Trophoblast cell (in vitro differentiated cells and primary cell): ENCODE data around the gene ARHGAP40.

Source experiments
- DNase-seq, 2 donors: peaks; one replicate each; pipeline ENCODE4 v3.0.0-alpha.2; 2016
- H2AFZ ChIP-seq: 2 replicates; pipeline ENCODE4 v1.6.1; 2013; ENCODE audit warnings: low read length, moderate library complexity, mild to moderate bottlenecking; ENCODE audit not compliant: insufficient read depth, poor library complexity
- H2AK5ac ChIP-seq: 2 replicates; pipeline ENCODE4 v1.6.1; 2013; ENCODE audit warnings: mild to moderate bottlenecking, low read length
- H2BK120ac ChIP-seq: 2 replicates; pipeline ENCODE4 v1.6.1; 2013; ENCODE audit warnings: low read length, mild to moderate bottlenecking, moderate library complexity; ENCODE audit not compliant: insufficient read depth, poor library complexity
- H2BK12ac ChIP-seq: 2 replicates; pipeline ENCODE4 v1.6.1; 2013; ENCODE audit warnings: mild to moderate bottlenecking, low read length, moderate library complexity
- H2BK5ac ChIP-seq: 2 replicates; pipeline ENCODE4 v1.6.1; 2013; ENCODE audit warnings: low read length, low read depth, moderate library complexity, mild to moderate bottlenecking; ENCODE audit not compliant: poor library complexity
- H3K14ac ChIP-seq: 2 replicates; pipeline ENCODE4 v1.6.1; 2013; ENCODE audit warnings: mild to moderate bottlenecking, low read length
- H3K18ac ChIP-seq: 2 replicates; pipeline ENCODE4 v1.6.1; 2013; ENCODE audit warnings: mild to moderate bottlenecking, low read length
- H3K23ac ChIP-seq: 2 replicates; pipeline ENCODE4 v1.6.1; 2013; ENCODE audit warnings: low read length
- H3K27ac ChIP-seq: 2 replicates; pipeline ENCODE4 v1.5.1; 2013; ENCODE audit warnings: low read depth, mild to moderate bottlenecking, inconsistent platforms, low read length, moderate library complexity
- H3K27me3 ChIP-seq: 2 replicates; pipeline ENCODE4 v1.6.1; 2013; ENCODE audit warnings: inconsistent platforms, mild to moderate bottlenecking, low read length, moderate library complexity; ENCODE audit not compliant: insufficient read depth
- H3K36me3 ChIP-seq, 2 experiments: 1 replicate in 1 of 2; 2 replicates in 1 of 2; pipeline ENCODE4 v1.6.1; 2013; ENCODE audit warnings: low read length in 2 of 2, mild to moderate bottlenecking in 2 of 2, moderate library complexity in 1 of 2; ENCODE audit not compliant: insufficient read depth in 2 of 2, control insufficient read depth in 1 of 2
- H3K4ac ChIP-seq: 2 replicates; pipeline ENCODE4 v1.6.1; 2013; ENCODE audit warnings: low read depth, mild to moderate bottlenecking, low read length, moderate library complexity
- H3K4me1 ChIP-seq, 2 experiments: 1 replicate in 1 of 2; 2 replicates in 1 of 2; pipeline ENCODE4 v1.6.1; 2013; ENCODE audit warnings: low read length in 2 of 2, mild to moderate bottlenecking in 2 of 2, moderate library complexity in 1 of 2; ENCODE audit not compliant: insufficient read depth in 2 of 2, control insufficient read depth in 1 of 2
- H3K4me2 ChIP-seq: 2 replicates; pipeline ENCODE4 v1.6.1; 2013; ENCODE audit warnings: inconsistent platforms, mild to moderate bottlenecking, low read length, moderate library complexity
- H3K4me3 ChIP-seq: 2 replicates; pipeline ENCODE4 v1.5.1; 2013; ENCODE audit warnings: mild to moderate bottlenecking, low read depth, low read length, inconsistent platforms
- H3K79me1 ChIP-seq: one replicate; pipeline ENCODE4 v1.6.1; 2013; ENCODE audit warnings: low read length
- H3K79me2 ChIP-seq: 2 replicates; pipeline ENCODE4 v1.6.1; 2013; ENCODE audit warnings: low read length, mild to moderate bottlenecking; ENCODE audit not compliant: control insufficient read depth, insufficient read depth, poor library complexity
- H3K9ac ChIP-seq: 2 replicates; pipeline ENCODE4 v1.6.1; 2013; ENCODE audit warnings: mild to moderate bottlenecking, low read length
- H3K9me3 ChIP-seq: 2 replicates; pipeline ENCODE4 v1.6.1; 2013; ENCODE audit warnings: low read depth, mild to moderate bottlenecking, control low read depth, inconsistent platforms, low read length; ENCODE audit not compliant: insufficient read depth
- H4K12ac ChIP-seq: 2 replicates; pipeline ENCODE4 v1.6.1; 2013; ENCODE audit warnings: low read depth, mild to moderate bottlenecking, low read length, moderate library complexity
- H4K8ac ChIP-seq: 2 replicates; pipeline ENCODE4 v1.6.1; 2013; ENCODE audit warnings: low read depth, mild to moderate bottlenecking, low read length, moderate library complexity
- H4K91ac ChIP-seq: one replicate; pipeline ENCODE4 v1.6.1; 2013; ENCODE audit warnings: low read depth, mild to moderate bottlenecking, low read length, moderate library complexity
- WGBS: extraction: QIAGEN DNeasy Blood & Tissue Kit; methylation state at CpG from one replicate; pipeline ENCODE4 v1.1.7; 2013; ENCODE audit warnings: missing lambda C conversion rate; ENCODE audit not compliant: insufficient read length, insufficient coverage; ENCODE audit errors: extremely low coverage; 5-methylcytosine and 5-hydroxymethylcytosine counted together

The ARHGAP40 gene

DNA sequence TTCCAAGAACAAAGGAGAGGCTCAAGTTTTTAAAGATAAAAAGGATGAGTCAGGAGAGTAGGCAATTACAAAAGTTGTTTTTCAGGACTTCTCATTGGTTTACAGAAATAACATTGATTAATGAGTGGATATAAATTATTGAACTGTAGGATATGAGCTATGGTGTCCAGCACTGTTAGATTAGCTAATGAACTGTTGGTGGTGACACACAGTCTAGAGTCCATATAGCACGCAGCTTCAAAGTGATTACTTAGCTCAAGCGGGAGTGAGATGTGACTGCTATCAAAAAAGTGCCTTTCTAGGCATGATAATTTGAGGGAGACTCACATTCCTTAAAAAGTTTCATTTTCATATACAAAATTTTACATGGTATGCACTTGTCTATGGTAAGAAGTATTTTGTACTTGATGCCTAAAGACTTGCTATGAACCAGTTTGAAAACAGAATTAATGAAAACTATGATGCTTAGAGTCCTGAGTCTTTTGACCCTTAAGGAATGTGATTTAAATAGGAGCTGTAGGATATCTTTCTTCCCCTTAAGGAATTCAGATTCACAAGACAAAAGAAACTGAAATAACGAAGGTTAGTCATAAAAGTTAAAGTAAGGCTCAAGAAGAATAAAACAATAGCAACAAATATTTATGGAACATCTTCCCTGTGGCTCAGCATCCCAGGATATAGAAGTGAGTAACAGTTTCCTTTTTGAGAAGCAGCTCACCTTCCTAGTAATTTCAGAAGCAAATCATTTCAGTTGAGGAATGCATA lies 42.8 kb upstream of the ARHGAP40 start:
- Histone ChIP-seq H2BK12ac (no peak overlapping the region), H4K91ac (no peak overlapping the region), H3K4me1 (no peaks in the 10 kb centered on the region), H3K9ac (no peak overlapping the region), H2BK5ac (no peak overlapping the region), H3K79me1 (no peaks in the 10 kb centered on the region), H3K79me2 (no peaks in the 10 kb centered on the region), H3K4me3 (no peak overlapping the region), H3K4me2 (no peak overlapping the region), H3K4ac (no peak overlapping the region), H2AK5ac (no peak overlapping the region), H3K18ac (no peak overlapping the region), H4K8ac (no peak overlapping the region), H2BK120ac (no peak overlapping the region), H3K27me3 (no peaks in the 10 kb centered on the region), H3K9me3 (no peaks in the 10 kb centered on the region), H4K12ac (no peak overlapping the region), H3K14ac (no peak overlapping the region), H3K23ac (no peak overlapping the region), H2AFZ (no peak overlapping the region), H3K27ac (no peak overlapping the region), H3K36me3 (peaks cover 11 to 13% of the 10 kb centered on the region in 2 experiments)
- no peak for DNase-seq
- no CpG with 5 or more reads among the region's 3 CpGs for WGBS

GRCh38 chr20:38559764-38560163 lies 41.8 kb upstream of the ARHGAP40 start:
- Histone ChIP-seq H3K4me2 (no peak overlapping the region), H3K14ac (no peak overlapping the region), H3K27ac (no peak overlapping the region), H2BK12ac (no peak overlapping the region), H2AK5ac (no peak overlapping the region), H3K9me3 (no peaks in the 10 kb centered on the region), H4K8ac (no peak overlapping the region), H3K4me3 (no peak overlapping the region), H3K4me1 (no peaks in the 10 kb centered on the region), H3K18ac (no peak overlapping the region), H3K36me3 (peaks cover 8 to 11% of the 10 kb centered on the region in 2 experiments), H2BK5ac (no peak overlapping the region), H4K12ac (no peak overlapping the region), H3K4ac (no peak overlapping the region), H3K79me2 (no peaks in the 10 kb centered on the region), H3K23ac (no peak overlapping the region), H2BK120ac (no peak overlapping the region), H2AFZ (no peak overlapping the region), H3K9ac (no peak overlapping the region), H4K91ac (no peak overlapping the region), H3K79me1 (no peaks in the 10 kb centered on the region), H3K27me3 (no peaks in the 10 kb centered on the region)
- WGBS, result no CpG with 5 or more reads among the region's 3 CpGs
- DNase-seq, result peak in 1 of 2 donors; percentile 16

DNA sequence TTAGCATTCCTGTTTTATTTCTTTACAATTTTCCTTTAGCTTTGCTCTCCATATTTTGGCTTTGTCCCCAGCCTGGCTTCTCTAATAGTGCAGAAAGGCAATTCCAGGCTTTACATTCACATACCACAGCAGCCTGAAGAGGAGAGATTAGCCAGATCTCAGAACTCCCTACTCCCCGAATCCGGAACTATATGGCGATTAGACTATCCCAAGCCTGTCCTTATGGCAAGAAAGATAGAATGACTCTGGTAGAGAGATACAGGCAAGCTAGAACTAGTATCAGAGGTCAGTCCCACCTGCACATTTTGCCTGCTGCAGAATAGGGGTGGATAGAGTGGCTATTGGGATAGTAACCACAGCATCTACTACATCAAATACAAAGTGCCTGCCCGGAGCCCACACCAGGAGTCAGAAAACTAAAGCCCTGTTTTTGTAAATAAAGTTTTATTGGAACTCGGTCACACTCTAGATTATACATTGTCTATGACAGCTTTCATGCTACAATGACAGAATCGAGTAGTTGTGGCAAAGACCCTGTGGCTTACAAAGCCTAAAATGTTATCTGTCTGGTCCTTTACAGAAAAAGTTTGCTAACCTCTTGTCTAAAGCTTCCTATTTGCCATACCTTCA lies 37.7 kb upstream of the ARHGAP40 start:
- Histone ChIP-seq H3K4me2 (no peak overlapping the region), H2BK12ac (no peak overlapping the region), H3K79me1 (no peaks in the 10 kb centered on the region), H3K4me1 (peaks cover 0 to 5% of the 10 kb centered on the region in 2 experiments), H4K8ac (no peak overlapping the region), H3K14ac (no peak overlapping the region), H2BK5ac (no peak overlapping the region), H2AK5ac (no peak overlapping the region), H2AFZ (no peak overlapping the region), H3K79me2 (no peaks in the 10 kb centered on the region), H3K23ac (no peak overlapping the region), H3K18ac (no peak overlapping the region), H3K36me3 (peaks cover 7% of the 10 kb centered on the region in 2 experiments), H3K4me3 (no peak overlapping the region), H3K4ac (no peak overlapping the region), H4K91ac (no peak overlapping the region), H3K27ac (no peak overlapping the region), H4K12ac (no peak overlapping the region), H3K27me3 (no peaks in the 10 kb centered on the region), H3K9me3 (no peaks in the 10 kb centered on the region), H2BK120ac (no peak overlapping the region), H3K9ac (no peak overlapping the region)
- WGBS, result no CpG with 5 or more reads among the region's 6 CpGs
- DNase-seq, result no peak

- no peaks in the 10 kb centered on the region for H3K9me3 ChIP-seq
- no peak overlapping the region for H2BK120ac ChIP-seq
- H3K36me3 ChIP-seq, result peaks cover 3 to 8% of the 10 kb centered on the region in 2 experiments
- no peak overlapping the region for H3K14ac ChIP-seq
- H3K4me2 ChIP-seq, result no peak overlapping the region
- no peak overlapping the region for H3K4ac ChIP-seq
- H4K12ac ChIP-seq, result no peak overlapping the region
- H3K4me1 ChIP-seq, result peaks cover 0 to 5% of the 10 kb centered on the region in 2 experiments
- H4K91ac ChIP-seq, result no peak overlapping the region
- no peak overlapping the region for H3K18ac ChIP-seq
- no peaks in the 10 kb centered on the region for H3K79me1 ChIP-seq
- H3K9ac ChIP-seq, result no peak overlapping the region
- no peak overlapping the region for H2BK12ac ChIP-seq
- no peaks in the 10 kb centered on the region for H3K27me3 ChIP-seq
- no peak overlapping the region for H2AK5ac ChIP-seq
- no peak overlapping the region for H3K27ac ChIP-seq
- H3K4me3 ChIP-seq, result no peak overlapping the region
- no CpG with 5 or more reads among the region's 1 CpG for WGBS
- H3K79me2 ChIP-seq, result no peaks in the 10 kb centered on the region
- H2AFZ ChIP-seq, result no peak overlapping the region
- H4K8ac ChIP-seq, result no peak overlapping the region
- no peak for DNase-seq
- H3K23ac ChIP-seq, result no peak overlapping the region
- no peak overlapping the region for H2BK5ac ChIP-seq
Measured at GRCh38 chr20:38564680-38565079, 36.9 kb upstream of the ARHGAP40 start.
